GM21423 (cell line): ENCODE results near the gene RNF214.

Source experiments
- ATAC-seq: cut with Tn5 transposase; IDR thresholded peaks from one replicate; pipeline ENCODE4 v1.9.1; 2021; ENCODE audit warnings: mild to moderate bottlenecking, moderate library complexity; ENCODE audit not compliant: unreplicated experiment

RNF214 gene

DNA sequence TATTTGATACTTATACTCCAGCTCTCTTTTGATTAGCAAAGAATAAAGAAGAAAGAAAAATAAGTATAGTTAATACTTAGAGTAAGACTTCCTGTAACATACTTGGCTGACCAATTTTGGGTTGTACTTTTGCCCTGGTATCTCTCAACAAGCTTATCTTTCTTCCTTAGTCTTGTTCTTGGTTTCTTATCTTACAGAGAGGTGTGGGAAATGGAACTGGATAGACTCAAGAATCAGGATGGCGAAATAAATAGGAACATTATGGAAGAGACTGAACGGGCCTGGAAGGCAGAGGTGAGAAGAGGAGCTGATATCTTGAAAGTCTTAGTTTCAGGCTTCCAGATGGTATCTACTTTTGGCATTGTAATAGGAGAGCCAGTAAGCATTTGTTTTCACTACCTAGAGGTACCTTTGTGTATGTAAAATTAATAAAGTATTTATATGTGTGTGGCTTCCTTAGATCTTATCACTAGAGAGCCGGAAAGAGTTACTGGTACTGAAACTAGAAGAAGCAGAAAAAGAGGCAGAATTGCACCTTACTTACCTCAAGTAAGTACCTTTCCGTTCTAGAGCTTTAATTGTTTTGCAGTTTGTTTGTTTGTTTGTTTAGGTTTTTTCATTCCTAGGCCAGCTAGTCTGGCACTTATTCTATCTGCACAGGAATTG, 47.4 kb downstream of the RNF214 start:
- no peak for ATAC-seq

DNA sequence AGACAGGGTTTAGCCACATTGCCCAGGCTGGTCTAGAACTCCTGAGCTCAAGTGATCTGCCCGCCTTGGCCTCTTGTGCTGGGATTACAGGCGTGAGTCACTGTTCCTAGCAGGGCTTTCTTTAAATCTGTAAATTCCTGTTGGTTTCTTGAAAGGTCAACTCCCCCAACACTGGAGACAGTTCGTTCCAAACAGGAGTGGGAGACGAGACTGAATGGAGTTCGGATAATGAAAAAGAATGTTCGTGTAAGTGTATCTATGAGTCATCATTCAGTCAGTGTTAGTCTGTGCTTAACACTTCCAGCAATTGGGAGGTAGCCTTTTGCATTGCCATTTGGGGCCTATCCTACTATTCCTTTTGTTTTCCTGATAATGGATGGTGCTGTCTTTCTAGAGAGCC, 48.7 kb downstream of the RNF214 start:
- ATAC-seq, result no peak

DNA sequence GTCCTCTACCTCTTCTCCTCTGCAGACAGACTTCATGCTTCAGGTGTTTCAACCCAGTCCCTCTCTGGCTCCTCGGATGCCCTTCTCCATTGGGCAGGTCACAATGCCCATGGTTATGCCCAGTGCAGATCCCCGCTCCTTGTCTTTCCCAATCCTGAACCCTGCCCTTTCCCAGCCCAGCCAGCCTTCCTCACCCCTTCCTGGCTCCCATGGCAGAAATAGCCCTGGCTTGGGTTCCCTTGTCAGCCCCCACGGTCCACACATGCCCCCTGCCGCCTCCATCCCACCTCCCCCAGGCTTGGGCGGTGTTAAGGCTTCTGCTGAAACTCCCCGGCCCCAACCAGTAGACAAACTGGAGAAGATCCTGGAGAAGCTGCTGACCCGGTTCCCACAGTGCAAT, 49.4 kb downstream of the RNF214 start:
- ATAC-seq, result no peak

DNA sequence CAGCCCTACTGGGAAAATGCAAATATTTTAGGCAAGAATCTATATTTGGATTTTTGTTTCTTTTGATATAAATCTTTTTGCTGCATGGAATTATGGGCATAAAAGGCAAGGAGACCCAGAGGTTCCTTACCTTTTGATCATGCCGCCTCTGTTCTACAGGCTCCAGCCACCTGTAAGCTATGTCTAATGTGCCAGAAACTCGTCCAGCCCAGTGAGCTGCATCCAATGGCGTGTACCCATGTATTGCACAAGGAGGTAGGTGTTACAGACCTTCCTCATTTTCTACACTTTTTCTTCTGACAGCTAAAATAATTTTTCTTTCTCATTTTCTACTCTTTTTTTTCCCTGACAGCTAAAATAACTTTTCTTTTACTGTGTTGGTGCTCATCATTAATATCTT, 50.5 kb downstream of the RNF214 start:
- ATAC-seq, result no peak

DNA sequence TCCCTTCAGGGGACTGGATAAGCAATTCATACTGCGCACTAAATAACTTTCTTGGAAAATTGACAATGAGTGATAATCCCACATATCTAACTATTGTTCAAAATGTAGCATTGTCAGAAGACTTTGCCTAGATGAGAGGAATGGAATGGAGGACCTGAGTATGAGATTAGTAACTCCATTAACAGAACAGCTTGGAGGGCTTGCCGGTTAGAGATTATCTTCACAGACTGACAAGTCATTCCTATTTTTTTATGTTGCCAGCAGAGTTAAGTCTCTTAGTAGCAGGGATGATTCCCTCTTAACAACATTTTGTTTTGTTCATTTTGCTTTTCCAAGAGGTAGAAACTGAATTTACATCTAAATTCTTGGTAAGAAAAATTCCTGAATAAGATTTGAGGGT, 51.6 kb downstream of the RNF214 start:
- ATAC-seq, result no peak

DNA sequence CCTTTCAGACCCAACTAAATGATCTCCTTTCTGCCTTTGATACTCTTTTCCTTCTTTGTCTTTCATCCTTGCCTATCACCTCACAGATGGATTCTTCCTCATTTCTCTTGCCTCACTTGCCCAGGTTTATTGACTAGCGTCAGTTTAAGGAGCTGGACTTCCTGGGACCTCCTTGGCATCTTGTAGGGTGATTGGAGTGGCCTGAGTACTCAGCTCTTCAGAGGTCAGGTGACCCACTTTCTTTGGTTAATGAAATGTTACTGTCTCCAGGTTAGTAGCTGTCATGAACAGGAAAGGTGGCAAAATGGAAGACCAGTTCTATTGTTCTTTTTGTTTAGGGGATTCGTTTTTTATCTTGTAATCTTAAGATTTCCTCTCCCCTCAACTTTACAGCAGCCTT, 54.1 kb downstream of the RNF214 start:
- ATAC-seq, result no peak

DNA sequence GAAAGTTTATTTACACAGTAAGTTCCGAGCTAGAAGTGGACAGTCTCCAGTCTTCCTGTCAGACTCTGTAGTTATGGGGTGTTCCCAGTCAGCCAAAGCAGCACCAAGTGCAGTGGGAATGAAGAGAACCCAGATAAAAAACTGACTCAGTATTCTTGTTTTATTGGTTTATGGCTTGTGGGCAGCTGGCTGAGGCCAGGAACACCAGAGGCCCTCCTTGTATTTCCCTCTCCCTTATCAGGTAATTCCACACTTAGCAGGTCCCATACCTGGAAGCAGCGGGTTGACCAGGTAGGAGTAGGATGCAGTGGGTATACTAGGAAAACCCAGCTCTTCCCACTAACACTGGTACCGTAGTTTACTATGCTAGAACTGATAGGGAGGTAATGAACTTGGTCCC, 55.2 kb downstream of the RNF214 start:
- no peak for ATAC-seq

DNA sequence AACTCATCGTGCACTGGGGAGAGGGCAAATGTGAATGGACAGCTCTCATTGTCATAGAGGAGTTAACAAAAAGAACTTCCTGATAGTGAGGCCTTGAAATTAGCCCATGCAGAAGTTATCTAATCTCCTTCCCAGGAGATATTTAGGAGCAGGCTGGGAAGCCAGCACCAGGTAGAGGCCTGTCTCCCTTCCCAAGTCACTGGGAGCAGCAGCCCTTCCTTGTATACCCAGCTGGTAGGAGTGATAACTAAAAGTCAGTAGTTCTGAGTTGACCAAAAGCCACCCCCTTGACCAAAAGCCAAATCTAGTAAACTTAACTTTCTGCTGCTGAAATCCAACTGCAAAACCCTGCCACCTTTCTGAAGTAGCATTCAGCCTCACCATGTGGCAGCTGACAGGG, 57.3 kb downstream of the RNF214 start:
- no peak for ATAC-seq

DNA sequence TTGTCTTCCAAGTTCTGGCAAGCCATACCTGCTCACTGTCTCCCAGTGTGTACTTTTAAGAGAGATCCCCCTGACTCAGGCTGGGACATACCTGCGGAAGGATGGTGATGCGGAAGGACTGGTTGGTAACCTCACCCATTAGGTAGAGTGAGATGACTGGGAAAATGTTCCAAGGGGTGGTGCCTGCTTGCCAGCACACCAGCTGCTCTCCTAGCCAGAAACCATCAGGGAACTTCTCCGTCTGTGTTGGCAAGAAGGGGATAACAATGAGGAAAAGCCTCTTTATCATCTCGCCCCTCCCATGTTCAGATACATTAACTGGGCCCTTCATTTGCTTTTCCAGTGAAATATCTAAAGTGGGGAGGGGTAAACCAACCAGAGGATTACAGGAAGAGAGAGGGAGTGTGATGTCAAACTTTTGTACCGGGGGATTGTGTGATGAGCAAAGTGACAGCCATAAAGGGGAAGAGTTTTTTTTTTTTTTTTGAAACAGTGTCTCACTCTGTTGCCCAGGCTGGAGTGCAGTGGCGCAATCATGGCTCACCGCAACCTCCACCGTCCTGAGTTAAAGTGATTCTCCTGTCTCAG, 58.4 kb downstream of the RNF214 start, which contains the start of gene BACE1-AS:
BACE1-AS (plus strand) TSS at position 538 of the 588 bp plus-strand sequence.
- ATAC-seq, result no peak

DNA sequence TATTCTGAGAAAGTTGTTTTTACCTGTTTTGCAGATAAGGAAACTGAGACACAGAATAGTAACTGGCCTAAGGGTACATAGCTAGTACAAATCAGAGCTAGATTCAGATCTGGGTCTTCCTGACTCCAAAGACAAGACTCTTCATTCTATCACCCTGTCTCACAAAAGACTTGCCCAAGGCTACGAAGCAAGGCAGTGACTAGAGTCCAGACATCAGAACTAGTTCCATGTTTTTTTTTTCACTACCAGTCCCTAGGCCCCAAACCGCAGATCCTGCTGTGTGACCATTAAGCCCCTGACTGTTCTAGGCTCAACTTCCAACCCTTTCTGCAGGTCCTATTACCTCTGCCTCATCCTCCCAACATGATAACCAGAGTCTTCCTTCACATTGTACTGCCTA, 60.1 kb downstream of the RNF214 start:
- ATAC-seq, result no peak

DNA sequence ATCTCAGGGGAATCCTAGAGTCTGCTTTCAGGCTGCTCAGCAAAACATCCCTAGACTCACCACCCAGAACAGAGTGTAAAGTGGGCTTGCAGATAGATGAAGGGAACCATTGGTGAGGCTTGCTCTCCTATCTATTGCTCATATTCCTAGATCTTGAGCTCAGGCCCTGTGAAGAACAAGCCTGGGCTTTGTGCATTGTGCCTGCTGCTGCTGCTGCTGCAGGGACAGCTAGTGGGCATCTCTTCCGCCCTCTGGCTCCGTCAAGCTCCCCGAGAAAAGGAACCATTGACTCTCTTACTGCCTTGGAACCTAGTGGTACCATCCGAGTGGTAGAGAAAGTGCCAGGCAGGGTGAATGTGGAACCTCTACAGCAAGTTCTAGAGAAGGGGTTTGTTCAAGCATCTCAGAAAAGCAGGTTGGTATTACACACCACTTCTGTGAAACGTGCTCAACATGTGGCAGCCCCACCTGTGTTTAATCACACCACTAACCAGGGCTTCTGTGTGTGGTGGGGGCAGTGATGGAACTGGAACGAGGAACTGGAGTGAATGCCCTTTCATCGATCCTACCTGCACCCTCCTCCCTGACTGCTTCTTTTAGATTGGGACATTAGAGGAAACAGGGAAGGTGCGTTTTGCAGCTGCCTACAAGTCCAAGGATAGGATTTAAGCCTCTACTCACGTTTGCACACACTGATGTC, 63.1 kb downstream of the RNF214 start:
- ATAC-seq, result no peak

DNA sequence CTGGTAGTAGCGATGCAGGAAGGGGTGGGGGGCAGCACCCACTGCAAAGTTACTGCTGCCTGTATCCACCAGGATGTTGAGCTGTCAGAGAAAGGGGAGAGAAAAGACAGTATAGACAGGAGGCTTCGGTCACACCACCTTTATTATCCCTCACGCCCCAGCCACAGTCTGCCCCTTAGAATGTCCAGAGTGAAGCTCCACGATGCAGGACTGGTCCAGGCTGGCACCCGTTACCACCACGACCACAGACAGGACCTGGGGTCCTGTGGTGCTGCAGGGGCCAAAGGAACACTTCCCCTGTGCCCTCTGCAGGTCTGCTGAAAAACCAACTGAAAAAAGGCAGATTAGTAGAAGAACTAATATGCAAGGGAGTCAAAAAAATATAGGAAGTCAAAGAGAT, 64.4 kb downstream of the RNF214 start:
- no peak for ATAC-seq

DNA sequence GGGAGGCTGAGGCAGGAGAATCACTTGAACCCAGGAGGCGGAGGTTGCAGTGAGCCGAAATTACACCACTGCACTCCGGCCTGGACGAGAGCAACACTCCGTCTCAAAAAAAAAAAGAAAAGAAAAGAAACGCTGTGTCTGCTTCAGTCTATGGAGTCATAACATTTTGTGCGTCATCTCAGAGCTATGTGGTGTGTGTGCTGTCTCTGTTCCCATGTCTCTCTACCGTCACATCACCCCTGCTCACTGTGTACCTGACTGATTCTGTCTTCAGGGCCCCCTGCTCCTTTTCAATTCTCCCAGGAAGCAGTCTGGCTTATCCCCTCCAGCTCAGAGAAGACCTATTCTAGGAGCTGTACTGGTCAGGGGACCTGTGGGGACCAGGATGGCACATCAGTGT, 65.7 kb downstream of the RNF214 start:
- ATAC-seq, result no peak

DNA sequence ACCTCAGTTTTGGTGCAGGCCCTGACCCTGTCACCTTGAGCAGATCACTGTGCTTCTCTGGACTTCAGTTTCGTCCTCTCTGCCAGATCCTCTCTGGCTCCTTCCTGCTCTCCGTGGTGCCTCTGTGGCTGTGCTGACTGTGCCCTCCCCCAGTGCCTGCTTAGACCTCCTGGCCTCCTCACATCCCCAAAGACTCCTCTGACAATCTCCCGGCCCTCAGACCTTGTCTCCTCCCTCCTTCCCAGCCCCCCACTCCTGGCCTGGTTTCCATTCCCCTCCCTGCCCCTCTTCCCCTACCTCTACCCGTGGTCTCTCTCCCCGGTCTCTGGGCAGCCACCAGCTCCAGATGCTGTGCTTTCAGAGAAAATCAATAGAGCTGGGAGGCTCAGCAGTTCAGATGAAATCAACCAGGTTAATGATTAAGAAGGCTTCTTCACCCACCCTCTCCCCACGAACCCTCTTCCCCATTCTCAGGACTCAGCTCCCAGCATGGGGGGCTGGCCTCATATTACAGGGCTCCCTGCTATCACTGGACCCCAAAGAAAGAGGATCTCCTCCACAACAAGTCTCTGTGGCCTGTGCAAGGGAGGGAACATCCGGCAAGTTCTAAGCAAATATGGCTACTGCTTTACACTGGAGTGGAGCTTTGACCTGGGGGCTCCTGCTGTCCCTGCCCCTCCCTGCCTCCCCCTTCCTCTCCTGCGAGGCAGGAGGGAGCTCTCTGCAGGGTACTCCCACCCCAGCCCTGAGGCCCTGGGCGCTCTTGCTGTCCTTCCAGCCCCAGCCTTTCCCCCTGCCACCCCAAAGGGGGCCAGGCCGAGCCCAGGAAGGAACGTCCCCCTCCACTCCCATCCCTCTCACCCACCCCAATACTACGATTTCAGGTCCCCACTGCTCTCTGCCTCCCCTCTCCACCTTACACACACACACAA, 67.1 kb downstream of the RNF214 start:
- no peak for ATAC-seq

DNA sequence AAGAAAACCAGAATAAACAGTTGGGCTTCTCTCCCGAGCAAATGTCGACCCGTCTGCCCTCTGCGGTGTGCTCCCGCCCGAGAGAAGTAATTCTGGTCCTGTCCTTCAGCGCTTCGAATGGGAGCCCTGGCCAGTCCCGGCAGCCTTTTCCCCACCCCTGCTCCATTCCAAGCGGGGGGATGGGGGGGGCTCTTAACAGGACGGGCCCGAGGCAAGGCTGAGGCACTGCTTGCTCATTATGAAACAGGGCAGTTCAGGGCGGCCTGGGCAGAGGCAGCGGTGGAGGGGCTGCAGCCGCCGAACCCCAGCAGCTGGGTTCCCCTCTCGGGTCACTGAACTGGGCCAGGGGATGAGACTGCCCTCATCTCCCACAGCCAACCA, 67.8 kb downstream of the RNF214 start:
- no peak for ATAC-seq

DNA sequence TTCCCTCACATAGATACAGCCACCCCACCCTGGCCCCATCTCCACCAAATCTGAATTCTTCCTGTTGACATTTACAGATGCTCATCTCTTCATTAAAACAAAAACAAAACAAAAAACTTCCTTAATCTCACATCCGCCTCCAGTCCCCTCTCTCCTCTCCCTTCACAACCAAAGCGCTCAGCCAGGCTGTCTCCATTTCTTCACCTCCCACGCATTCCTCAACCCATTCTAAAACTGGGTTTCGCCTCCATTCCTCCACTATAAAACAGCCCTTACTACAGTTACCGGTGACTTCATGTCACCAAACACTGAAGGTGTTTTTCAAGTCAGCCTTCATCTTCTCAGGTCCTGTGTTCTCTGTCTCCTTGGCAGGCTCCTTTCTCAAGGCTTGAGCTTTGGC, 68.3 kb downstream of the RNF214 start:
- no peak for ATAC-seq

DNA sequence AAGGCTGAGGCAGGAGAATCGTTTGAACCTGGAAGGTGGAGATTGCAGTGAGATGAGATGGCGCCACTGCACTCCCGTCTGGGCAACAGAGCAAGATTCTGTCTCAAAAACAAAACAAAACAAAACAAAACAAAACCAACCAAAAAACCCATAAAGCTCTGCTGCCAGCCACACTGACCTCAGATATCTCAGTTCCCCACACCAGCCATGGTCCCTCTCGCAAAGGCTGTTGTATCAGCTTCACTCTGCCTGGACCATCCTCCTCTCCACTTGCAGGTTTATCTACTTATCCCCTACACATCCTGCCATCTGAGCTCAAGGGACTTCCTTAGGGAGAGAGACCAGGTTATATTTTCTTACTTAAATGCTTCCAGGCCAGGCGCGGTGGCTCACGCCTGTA, 69.8 kb downstream of the RNF214 start:
- no peak for ATAC-seq

DNA sequence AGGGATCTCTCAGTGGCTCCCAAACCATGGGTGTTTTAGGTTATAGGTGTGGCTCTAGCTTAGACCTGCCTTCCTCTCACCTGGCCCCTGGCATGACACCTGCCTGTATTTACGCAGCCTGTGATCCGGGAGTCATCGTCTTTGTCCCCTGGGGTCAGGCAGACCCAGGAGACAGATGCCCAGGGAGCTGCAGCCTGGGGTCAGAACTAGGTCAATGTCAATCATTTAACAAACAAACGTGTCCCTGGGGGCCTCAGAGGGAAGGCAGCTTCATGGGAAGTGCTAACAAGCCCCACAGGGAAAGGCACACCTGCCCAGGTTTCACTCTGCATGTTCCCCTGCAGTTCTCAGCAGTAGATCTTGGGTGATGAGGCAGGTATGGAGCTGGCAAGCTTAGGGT, 70.6 kb downstream of the RNF214 start:
- ATAC-seq, result no peak

DNA sequence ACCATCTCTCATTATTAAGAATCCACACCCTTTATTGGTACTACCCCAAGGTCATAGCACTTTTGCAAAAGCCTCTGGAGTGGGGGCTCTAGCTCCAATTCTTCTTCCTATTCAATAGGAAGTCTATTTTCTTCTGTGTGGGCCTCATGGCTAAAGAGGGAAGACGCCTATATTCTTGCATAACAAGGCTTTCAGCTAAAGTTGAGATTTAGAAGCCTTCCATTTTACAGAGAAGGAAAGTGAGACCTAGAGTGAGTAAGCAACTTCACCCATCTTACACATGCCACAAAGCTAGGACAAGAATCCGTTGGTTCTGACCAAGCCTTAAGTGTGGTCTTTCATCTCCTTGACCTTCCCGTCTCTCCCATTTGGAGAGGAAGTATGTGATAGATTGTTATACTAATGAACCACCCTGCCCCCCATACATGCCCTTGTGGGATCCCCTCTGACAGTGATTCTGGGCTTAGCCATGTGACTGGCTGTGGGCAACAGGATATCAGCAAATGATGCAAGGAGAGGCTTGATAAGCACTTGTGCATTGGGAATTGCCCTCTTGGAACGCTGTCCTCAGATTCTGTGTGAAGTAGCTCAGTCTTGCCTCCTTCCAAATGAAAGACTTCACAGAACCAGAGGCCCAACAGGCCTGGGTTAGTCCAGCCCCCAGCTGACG, 71.3 kb downstream of the RNF214 start:
- ATAC-seq, result no peak

DNA sequence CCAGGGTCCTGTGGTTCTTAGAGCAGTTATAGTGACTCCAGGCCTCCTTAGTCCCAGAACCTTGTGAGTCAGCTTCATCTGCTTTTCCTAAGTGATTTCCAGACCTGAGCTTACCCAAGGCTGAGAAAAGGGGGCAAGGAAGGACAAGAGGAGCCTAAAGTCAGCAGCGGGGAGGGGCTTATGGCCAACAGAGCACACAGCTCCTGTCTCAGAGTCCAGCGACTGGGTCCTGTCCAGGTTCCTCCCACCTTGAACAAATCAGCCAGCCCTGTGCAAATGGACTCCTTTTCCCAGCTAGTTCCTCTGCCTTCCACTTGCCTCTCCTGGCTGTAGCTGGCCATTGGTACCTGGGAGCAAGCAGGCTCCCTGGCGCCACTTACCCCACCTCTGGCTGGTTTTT, 72.7 kb downstream of the RNF214 start:
- no peak for ATAC-seq

DNA sequence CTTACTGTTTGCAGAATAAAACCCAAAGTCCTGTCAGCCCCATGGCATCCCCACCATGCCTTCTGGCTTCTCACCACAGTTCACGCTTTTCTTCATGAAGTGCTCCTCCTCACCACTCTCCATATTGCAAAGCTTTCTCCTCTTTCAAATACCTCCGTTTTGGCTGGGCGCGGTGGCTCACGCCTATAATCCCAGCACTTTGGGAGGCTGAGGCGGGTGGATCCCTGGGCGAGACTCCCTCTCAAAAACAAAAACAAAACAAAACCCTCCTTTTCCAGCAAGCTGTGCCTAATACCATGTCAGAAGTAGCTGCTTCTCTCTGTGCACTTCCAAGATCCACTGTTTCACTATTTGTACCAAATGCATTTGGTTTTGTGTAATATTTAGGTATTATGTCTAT, 76.8 kb downstream of the RNF214 start:
- no peak for ATAC-seq
